GM12801 (cell line): ENCODE measurements around the gene KDM4C.

Source experiments
- CTCF ChIP-seq: IDR thresholded peaks from one replicate; pipeline ENCODE4 v1.5.1; 2011; ENCODE audit warnings: control low read depth; ENCODE audit not compliant: insufficient read length; ENCODE audit errors: extremely low read depth

Gene KDM4C

GRCh38 chr9:6819112-6819511, 61.3 kb downstream of the KDM4C start:
- no peak for TF ChIP-seq CTCF

GRCh38 chr9:6819529-6819928, 61.8 kb downstream of the KDM4C start:
- TF ChIP-seq CTCF = no peak

- no peak for TF ChIP-seq CTCF
Measured at GRCh38 chr9:6822696-6823095, 64.9 kb downstream of the KDM4C start.

GRCh38 chr9:6827439-6828145, 69.8 kb downstream of the KDM4C start:
- no peak for TF ChIP-seq CTCF

GRCh38 chr9:6829027-6829426, 71.3 kb downstream of the KDM4C start:
- TF ChIP-seq CTCF = no peak

- TF ChIP-seq CTCF = no peak
Measured at GRCh38 chr9:6829536-6829935, 71.8 kb downstream of the KDM4C start.

GRCh38 chr9:6833518-6834192, 75.9 kb downstream of the KDM4C start:
- TF ChIP-seq CTCF = no peak
